GM10847 (cell line): ENCODE data around the gene SMARCC2.

Experiments used
- POLR2A ChIP-seq: IDR thresholded peaks from 2 replicates; pipeline ENCODE4 v1.6.1; 2011; ENCODE audit not compliant: insufficient read length; ENCODE audit errors: extremely low read depth

The SMARCC2 gene

DNA sequence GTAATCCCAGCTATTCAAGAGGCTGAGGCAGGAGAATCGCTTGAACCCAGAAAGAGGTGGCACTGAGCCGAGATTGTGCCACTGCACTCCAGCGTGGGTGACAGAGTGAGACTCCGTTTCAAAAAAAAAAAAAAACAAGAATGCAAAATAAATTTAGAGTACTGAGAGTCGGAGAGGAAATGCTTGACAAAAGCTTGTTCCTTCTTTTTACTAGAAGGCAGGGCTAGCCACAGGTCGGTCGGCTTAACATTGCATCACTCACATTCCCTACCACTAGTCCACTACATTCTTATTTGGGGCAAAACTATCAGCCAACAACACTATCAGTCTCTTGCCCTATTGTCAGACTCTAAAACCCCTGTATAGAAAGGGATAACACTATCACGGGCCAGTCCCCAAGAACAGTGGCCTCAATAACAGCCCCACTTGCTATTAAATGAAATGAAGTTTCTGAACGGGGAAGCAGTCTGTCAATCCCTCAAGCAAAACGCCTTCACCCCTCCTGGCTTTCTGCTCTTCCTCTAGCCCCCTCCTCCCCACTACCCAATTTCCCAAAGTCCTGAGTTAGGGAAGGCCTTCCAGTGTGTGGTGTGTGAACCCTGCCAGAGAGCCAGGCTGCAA, 31.4 kb upstream of the SMARCC2 start:
- TF ChIP-seq POLR2A: no peak

DNA sequence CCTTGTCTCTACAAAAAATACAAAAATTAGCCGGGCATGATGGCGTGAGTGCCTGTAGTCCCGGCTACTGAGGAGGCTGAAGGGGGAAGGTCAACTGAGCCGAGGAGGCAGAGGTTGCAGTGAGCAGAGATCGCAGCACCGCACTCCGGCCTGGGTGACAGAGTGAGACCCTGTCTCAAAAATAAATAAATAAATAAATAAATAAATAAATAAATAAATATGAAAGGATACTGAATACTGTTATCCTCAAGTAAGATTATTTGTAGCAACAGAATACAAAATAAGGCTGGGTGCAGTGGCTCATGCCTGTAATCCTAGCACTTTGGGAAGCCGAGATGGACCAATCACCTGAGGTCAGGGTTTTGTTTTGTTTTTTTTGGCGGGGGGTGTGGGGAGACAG, 30.6 kb upstream of the SMARCC2 start:
- TF ChIP-seq POLR2A: no peak

DNA sequence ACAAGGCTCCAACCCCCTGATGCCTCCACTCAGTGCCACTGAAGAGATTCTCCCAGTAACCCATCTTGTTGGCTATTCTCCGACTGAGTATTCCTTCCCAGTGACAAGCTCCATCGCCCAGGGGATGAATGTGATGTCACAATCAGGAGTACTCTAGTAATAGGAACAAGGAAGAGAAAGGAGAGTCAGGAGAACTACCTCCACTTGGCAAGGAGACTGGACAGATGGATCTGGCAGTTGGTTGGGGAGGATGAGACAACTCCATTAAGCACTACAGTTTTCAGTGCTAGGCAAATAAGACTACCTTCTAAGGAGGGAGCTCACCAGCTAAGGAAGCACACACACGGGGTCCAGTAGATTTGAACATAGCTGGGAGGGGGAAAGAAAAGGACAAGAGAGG, 27.2 kb upstream of the SMARCC2 start:
- no peak for TF ChIP-seq POLR2A

DNA sequence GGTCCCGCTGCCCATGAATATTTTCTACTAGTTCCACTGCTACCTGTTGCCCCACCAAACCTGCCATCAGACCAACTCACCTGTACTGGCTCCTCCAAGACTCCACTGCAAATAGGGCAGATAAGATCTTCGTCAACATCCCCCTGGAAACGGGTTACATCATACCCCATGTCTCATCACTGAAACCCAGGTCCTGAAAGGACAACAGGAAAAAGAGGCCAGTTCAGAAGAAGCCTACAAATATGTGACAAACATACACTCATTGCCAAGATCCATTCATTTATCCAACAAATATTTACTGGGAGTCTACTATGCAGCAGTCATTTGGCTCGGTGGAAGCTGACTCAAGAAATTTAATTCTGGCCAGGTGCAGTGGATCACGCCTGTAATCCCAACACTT, 24.6 kb upstream of the SMARCC2 start:
- no peak for TF ChIP-seq POLR2A

DNA sequence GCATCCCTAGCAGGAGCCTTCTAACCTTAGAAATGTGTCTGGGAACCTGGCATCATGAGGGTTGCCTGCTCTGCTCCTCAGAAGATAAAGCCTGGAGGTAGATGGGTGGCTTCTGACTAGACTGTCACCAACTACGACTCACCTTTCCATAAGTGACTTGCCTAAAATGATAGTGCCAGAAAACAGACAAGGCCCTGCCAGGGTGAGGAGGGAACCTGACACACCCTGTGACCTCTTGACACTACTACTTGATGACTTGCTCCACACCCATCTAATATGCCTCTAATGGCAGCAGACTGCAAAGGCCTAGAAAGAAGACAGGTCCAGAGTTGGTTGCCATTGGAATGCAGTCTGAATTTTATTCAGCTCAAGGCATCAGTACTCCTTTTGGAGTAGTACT, 23.1 kb upstream of the SMARCC2 start:
- no peak for TF ChIP-seq POLR2A

DNA sequence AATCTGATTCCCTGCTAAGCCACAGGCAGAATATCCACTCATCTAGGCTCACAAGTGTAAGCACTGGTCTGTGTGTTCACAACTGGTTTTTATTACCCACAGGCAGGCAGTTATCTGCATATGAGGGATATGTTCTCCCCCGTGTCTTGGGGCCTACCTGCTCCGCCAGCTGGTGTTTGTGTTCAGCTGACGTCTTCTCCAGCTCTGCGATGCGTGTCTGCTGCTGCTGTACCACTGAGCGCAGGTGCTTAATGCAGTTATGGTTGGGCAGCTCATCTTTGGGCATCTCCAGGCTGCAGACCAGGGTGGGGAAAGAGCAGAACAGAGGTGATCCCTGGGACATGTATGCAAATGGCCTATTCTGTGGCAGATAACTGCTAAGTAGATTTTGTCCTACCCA, 18.7 kb upstream of the SMARCC2 start:
- TF ChIP-seq POLR2A: no peak

DNA sequence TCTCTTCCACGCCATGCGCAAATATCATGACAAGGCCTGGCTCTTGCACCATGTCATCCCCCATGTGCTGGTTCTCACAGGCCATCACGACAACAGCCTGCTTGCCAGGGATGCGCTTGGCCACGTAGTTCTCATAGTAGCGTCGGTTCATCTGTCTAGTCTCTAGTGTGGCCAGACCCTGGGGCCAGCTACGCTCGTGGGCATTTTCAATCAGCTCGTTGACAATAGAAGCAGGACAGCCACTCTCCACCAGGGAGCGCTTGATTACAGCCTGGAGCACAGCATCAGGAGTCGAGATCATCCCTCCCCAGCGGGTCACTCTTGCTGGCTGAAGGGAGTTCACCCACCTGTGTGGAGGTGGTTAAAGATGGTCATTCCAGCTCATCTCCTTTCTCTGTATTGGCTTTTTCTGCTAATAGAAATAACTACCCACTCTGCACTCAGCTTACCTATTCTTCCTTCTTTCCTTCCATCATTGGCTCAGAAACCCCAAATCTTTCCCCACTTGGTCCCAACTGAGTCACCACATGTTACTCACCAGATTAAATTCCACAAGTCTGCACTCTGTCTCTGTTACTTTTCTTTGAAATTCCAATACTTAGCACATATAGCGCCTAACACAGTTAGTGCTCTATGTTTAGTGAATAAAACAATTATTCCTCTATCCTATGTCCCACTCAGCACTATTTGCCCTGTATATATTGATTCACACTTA, 17.3 kb upstream of the SMARCC2 start:
- TF ChIP-seq POLR2A: no peak

DNA sequence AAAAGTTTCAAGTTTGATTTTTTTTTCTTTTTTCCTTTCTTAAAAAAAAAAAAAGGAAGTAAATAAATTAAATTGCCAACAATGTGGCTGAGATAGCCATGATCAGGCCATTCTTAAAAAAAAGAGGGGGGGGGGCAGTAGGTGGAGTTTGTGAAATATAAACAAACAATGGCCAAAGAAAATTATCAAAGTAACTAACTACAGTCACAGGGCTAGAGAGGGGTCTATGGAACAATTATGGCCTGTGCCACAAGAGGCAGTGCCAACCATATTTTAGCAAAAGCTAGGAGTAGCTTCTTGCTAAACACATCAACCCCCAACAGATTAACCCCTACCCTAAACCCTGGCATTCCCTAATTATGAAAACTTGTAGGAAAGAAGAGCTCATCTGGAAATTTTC, 16.2 kb upstream of the SMARCC2 start:
- TF ChIP-seq POLR2A: no peak

DNA sequence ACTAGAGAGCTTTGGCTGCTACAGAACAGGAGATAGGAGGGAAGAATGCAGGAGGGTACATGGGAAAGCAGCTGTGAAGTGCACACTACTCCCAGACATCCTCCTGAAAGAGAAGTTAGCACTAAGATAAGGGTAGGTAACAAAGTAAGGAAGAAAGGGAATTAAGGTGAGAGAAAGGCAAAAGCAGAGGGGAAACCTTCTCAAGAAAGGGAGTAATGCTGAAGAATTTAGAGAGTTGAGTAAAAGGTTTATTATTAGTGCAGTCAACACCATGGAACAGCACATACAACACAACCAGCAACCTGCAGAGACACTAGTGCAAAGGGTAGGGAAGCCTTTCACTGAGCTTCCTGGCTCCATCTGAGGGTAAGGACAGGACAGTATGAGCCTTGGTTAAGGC, 15.0 kb upstream of the SMARCC2 start:
- TF ChIP-seq POLR2A: no peak

DNA sequence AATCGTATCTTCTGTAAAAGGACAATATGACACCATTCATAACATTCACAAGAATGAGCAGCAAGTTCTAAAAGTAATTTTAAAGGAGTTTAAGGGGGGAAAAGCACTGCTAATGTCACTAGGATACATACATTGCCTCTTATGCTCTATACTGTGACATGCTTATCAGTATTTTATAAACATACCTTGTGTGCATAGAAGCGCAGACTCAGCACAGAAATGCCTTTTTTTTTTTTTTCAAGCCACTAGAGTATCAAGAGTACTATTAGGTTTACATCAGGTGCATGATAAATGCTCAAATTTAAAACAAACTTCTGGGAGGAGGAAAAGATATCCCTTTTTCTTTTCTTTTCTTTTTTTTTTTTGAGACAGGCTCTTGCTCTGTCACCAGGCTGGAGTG, 13.6 kb upstream of the SMARCC2 start:
- TF ChIP-seq POLR2A: no peak

DNA sequence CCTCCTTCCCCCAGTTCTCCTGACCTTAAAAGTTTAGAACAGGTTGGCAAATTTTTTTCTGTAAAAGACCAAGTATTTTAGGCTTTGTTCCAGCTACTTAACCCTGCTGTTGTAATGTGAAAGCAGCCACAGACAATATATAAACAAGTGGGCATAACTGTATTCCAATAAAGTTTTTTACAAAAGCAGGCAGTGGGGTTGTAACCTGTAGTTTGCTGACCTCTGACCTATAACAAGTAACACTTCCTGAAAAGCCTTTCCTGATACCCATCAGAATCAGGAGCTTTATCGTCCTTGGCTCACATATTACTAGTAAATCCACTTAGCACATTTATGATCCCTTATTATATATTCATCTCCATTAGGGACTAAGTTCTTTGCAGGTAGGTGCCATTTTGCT, 13.1 kb upstream of the SMARCC2 start:
- TF ChIP-seq POLR2A: no peak

DNA sequence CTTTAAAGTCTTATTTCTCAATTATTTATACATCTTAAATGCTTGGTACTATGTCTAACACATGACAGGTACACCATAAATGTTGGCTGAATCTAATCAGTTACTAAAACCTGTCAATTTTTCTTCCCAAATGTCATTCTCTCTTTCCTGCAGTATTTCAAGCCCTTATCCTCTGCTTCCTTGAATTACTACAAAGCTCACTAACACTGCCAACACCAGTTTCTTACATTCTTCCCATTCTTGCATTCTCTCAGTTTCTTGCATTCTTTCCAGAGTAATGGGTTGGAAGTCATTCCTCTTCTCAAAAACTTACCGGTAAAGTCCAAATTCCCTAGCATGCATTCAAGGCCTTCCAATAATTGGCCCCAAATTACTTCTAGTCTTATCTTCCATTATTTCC, 9.6 kb upstream of the SMARCC2 start:
- no peak for TF ChIP-seq POLR2A

DNA sequence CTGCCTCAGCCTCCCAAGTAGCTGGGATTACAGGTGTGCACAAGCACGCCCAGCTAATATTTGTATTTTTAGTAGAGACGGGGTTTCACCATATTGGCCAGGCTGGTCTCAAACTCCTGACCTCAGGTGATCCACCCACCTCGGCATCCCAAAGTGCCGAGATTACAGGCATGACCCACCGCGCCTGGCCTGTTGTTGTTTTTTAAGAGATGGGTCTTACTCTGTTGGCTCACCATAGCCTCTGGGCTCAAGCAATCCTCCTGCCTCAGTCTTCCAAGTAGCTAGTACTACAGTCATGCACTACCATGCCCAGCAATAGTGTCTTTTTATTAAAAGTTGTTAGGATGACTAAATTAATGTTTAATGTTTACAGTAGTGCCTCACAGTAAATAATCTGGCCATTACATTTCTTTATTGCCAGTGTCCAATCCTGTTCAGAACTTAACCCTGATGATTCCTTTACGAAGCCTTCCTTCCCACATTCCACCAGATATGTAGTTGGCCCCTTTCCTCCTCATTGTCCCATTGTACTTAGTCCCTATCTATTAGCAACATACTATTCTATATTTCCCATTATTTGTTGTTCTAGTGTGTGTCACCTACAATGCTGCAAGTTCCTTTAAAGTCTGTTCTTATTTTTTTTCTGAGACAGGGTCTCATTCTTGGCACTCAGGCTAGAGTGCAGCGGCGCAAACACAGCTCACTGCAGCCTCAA, 8.8 kb upstream of the SMARCC2 start:
- no peak for TF ChIP-seq POLR2A

DNA sequence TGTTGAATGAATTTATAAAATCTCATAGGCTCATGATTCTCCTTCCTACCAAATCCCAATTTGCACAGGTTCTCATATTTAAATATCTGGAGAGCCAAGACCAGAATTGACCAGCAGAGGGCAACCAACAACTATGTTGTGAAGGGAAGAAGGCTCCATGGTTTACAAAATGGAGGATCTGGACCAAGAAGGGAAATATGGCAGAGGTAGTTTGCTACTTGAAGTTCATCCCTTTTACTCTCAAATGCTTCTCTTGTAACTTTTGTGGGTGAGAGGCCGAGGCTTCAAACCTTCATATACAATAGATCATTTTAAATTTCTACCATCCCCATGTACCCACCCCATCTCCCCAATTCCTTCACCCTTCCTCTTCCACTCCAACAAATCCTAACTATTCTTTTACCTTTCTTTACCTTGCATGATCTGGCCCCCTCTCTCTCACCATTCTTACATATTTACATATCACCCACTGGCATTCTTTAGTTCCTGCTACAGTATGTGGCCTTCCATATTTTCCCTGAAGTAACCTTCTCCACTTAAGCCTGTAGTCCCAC, 3.8 kb upstream of the SMARCC2 start:
- TF ChIP-seq POLR2A: no peak

DNA sequence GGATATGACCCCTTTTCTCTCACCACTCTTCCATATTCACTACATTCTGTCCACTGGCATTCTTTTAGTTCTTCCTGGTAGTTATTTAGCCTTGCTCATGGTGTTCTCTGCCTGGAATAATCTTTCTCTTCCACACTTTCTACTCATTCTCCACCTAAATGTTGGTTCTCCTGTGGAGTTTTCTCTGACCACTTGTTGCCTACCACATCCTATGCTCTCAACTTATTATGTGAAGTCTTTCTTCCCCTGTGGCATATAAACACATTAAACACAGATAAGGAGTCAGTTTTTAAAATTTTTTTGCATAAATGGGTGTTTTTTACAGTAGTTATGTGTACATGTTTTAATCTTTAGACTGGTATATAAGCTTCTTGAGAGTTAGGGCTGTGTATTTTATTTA, 3.3 kb upstream of the SMARCC2 start:
- no peak for TF ChIP-seq POLR2A

DNA sequence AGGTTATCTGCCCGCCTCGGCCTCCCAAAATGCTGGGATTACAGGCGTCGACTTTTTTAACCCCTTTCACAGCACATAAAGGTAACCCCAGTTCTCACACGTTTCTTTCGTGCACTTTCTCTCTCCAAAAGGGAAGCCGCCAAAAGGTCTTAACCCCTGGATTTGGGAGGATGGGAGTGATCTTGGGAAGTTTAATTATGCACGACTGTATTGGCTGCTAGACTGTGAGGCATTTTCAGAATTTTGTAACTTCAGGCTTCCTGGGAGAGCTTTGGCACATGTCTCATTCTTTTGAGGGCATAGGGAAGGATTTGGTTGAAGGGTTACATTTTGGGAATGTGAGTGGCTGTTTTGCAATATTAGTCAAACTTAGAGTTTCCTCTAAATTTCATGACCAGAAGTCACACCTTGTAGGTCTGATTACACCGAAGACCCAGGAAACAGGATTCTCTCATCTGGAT, 1.4 kb upstream of the SMARCC2 start:
- TF ChIP-seq POLR2A: no peak
